Endothelial cell of umbilical vein (primary cell): ENCODE measurements around the gene MDH2. TPM values are rescaled to one million over a fixed set of nuclear protein-coding genes. Genes with fewer than 3 reads are reported as not detected.

Source experiments
- BruUV-seq: library from RNA; stranded (reverse); fragments of 400-500 nt; replicated peaks from 2 replicates; lab custom pipeline; 2021; lab: Mats Ljungman, UMichigan
- CTCF ChIA-PET: fragments of 300-600, 350-600 bp; sonication (Branson Sonifier 250); formaldehyde crosslinking; loops from one replicate; lab custom pipeline; 2021; ENCODE audit warnings: antibody characterized with exemption, inconsistent platforms; lab: Charles Lee
- POLR2A ChIA-PET: fragments of 300-600, 350-600 bp; sonication (Branson Sonifier 250); formaldehyde crosslinking; loops from one replicate; lab custom pipeline; 2021; ENCODE audit warnings: antibody characterized with exemption, inconsistent platforms; lab: Charles Lee
- DNase-seq: peaks from one replicate; pipeline ENCODE4 v3.0.0-alpha.2; 2011; ENCODE audit warnings: low read depth, low spot score
- FAIRE-seq: peaks from 2 replicates; lab custom pipeline; 2011; peaks lifted over from hg19 to GRCh38; lab: Jason Lieb, UNC
- H2AFZ ChIP-seq: 2 replicates; pipeline ENCODE4 v1.6.0; 2012; ENCODE audit warnings: low read depth, low read length, control low read depth, inconsistent platforms
- H3K27ac ChIP-seq: 2 replicates; pipeline ENCODE4 v1.5.1; 2011; ENCODE audit warnings: low read depth, mild to moderate bottlenecking, control low read depth, low read length, moderate library complexity; ENCODE audit not compliant: insufficient read depth
- H3K27me3 ChIP-seq, 2 experiments: 2 replicates each; pipeline versions ENCODE4 v1.6.0 to v1.6.1; 2011; ENCODE audit warnings: low read length in 2 of 2, mixed read lengths in 1 of 2; ENCODE audit not compliant: control insufficient read depth in 2 of 2, insufficient read depth in 2 of 2
- H3K36me3 ChIP-seq, 2 experiments: 2 replicates in 1 of 2; 3 replicates in 1 of 2; pipeline ENCODE4 v1.5.1; 2011; ENCODE audit warnings: low read length in 2 of 2, mild to moderate bottlenecking in 1 of 2, moderate library complexity in 1 of 2; ENCODE audit not compliant: control insufficient read depth in 2 of 2, insufficient read depth in 2 of 2; ENCODE audit errors: extremely low read depth in 1 of 2
- H3K4me1 ChIP-seq: 3 replicates; pipeline ENCODE4 v1.5.1; 2011; ENCODE audit warnings: mild to moderate bottlenecking, low read length; ENCODE audit not compliant: control insufficient read depth, insufficient read depth; ENCODE audit errors: extremely low read depth
- H3K4me2 ChIP-seq: 2 replicates; pipeline ENCODE4 v1.6.1; 2011; ENCODE audit warnings: low read length, control low read depth, mixed read lengths; ENCODE audit not compliant: insufficient read depth
- H3K4me3 ChIP-seq, 3 experiments: fragments of 200-600 bp in 1 of 3; sonication (generic), shearing (Covaris generic) in 1 of 3; replicated peaks in 1 of 3; 2 replicates each; pipeline ENCODE4 v1.5.1; 2011 to 2016; ENCODE audit warnings: control low read depth in 3 of 3, low read length in 3 of 3, mild to moderate bottlenecking in 2 of 3, inconsistent platforms in 1 of 3, low read depth in 1 of 3, moderate library complexity in 1 of 3; ENCODE audit not compliant: insufficient read depth in 1 of 3
- H3K79me2 ChIP-seq: 2 replicates; pipeline ENCODE4 v1.6.0; 2012; ENCODE audit warnings: low read length, inconsistent platforms; ENCODE audit not compliant: control insufficient read depth, insufficient read depth
- H3K9ac ChIP-seq: replicated peaks from 2 replicates; pipeline ENCODE3; 2011; ENCODE audit warnings: low read length, control low read depth; ENCODE audit not compliant: insufficient read depth; ENCODE audit errors: extremely low read depth
- H3K9me1 ChIP-seq: replicated peaks from 3 replicates; pipeline ENCODE4 v1.6.0; 2011; ENCODE audit warnings: mild to moderate bottlenecking, low read length; ENCODE audit not compliant: control insufficient read depth, insufficient read depth; ENCODE audit errors: extremely low read depth
- H3K9me3 ChIP-seq: replicated peaks from 2 replicates; pipeline ENCODE4 v1.5.1; 2012; ENCODE audit warnings: low read length, inconsistent platforms; ENCODE audit not compliant: control insufficient read depth, insufficient read depth
- H4K20me1 ChIP-seq: replicated peaks from 2 replicates; pipeline ENCODE3; 2011; ENCODE audit warnings: mild to moderate bottlenecking, low read length; ENCODE audit not compliant: control insufficient read depth, insufficient read depth; ENCODE audit errors: extremely low read depth
- EZH2 ChIP-seq: IDR thresholded peaks from 2 replicates; pipeline ENCODE4 v1.6.1; 2012; ENCODE audit warnings: borderline replicate concordance, low read depth, mild to moderate bottlenecking, moderate library complexity, low read length, inconsistent platforms; ENCODE audit not compliant: severe bottlenecking
- FOS ChIP-seq: IDR thresholded peaks from 2 replicates; pipeline ENCODE4 v1.6.1; 2011; ENCODE audit warnings: mild to moderate bottlenecking, low read length, moderate library complexity, borderline replicate concordance; ENCODE audit not compliant: insufficient read depth
- GATA2 ChIP-seq: IDR thresholded peaks from 2 replicates; pipeline ENCODE4 v1.7.0; 2011; ENCODE audit warnings: low read depth, mild to moderate bottlenecking, moderate library complexity, mixed read lengths, low read length; ENCODE audit not compliant: insufficient read length, insufficient read depth
- JUN ChIP-seq: IDR thresholded peaks from 2 replicates; pipeline ENCODE4 v1.6.1; 2011; ENCODE audit warnings: borderline replicate concordance, low read depth; ENCODE audit not compliant: insufficient read length, insufficient read depth
- MYC ChIP-seq: IDR thresholded peaks from one replicate; pipeline ENCODE4 v1.6.1; 2011; ENCODE audit warnings: mild to moderate bottlenecking, low read depth, low read length
- POLR2A ChIP-seq: IDR thresholded peaks from 2 replicates; pipeline ENCODE4 v1.6.1; 2012; ENCODE audit warnings: low read depth, mild to moderate bottlenecking, control low read depth, low read length
- POLR2AphosphoS5 ChIP-seq: IDR thresholded peaks from 2 replicates; pipeline ENCODE4 v1.6.1; 2012; ENCODE audit warnings: low read depth, mild to moderate bottlenecking, control low read depth, low read length, moderate library complexity; ENCODE audit not compliant: insufficient read depth
- dilution Hi-C: fragments of 300-500 bp; cut with MboI; formaldehyde crosslinking; loops from one replicate; pipeline ENCODE4 v1.15.0; 2019; ENCODE audit warnings: low sequenced_read_pairs; ENCODE audit not compliant: extremely low pct_ligation_motif_present
- intact Hi-C: fragments of 100-400 bp; cut with micrococcal nuclease; formaldehyde crosslinking; loops from one replicate; pipeline ENCODE4 v1.10.0; 2022
- polyA plus RNA-seq, 4 experiments: library from polyadenylated mRNA; depleted of rRNA in 3 of 4; stranded (reverse) in 3 of 4; unstranded in 1 of 4; fragments of >200 nt; gene quantifications; 2 replicates each; pipeline versions ENCODE4 v1.2.1 to v1.2.3, GENCODE V29; 2011 to 2012; ENCODE audit warnings: missing spikeins in 1 of 4
- total RNA-seq: library from RNA; stranded (reverse); gene quantifications from 2 replicates; pipeline ENCODE4 v1.2.3, GENCODE V29; 2021
- TF ChIP-seq, protein P1 (sequence below): IDR thresholded peaks from 2 replicates; pipeline ENCODE4 v1.6.1; 2011; ENCODE audit not compliant: insufficient read depth, insufficient read length
- TF ChIP-seq, protein P2 (sequence below), 2 donors: IDR thresholded peaks; 1 replicate in 1 of 2; 2 replicates in 1 of 2; pipeline ENCODE4 v1.5.1; 2011; ENCODE audit warnings: low read length in 2 of 2, mild to moderate bottlenecking in 2 of 2, moderate library complexity in 2 of 2, control low read depth in 1 of 2, inconsistent platforms in 1 of 2, low read depth in 1 of 2; ENCODE audit not compliant: insufficient read depth in 1 of 2; ENCODE audit errors: extremely low read depth in 1 of 2

MDH2 gene
- total and polyA plus RNA-seq, 2 donors (not counting 3 experiments of a cell fraction or from before 2014, with no cell fraction given) = 123 to 175 TPM

DNA sequence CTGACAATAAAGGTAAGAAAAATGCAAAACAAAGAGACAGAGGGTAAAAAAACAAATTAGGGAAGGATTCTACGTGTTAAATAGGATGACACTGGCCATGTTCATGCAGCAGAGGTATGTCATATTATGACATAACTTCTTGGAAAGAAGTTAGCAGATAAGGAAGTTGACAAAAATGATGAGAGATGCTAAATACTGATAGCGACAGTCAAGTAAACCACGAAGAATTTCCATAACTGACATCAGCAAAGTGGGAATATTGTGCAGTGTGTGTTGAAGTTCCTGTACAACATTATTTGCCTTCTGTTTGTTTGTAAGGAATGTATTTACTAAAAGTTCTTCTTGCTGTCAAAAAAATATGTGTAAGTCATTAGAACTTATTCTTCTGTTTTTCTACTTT is 29.5 kb downstream of the MDH2 start:
- no peaks in the 10 kb centered on the region for H3K9me3 ChIP-seq
- dilution Hi-C loops = no loop called here
- no TSS peak for BruUV-seq
- H4K20me1 ChIP-seq = no peaks in the 10 kb centered on the region
- no peak overlapping the region for H3K4me2 ChIP-seq
- no peaks in the 10 kb centered on the region for H3K9me1 ChIP-seq
- H3K27me3 ChIP-seq = no peaks in the 10 kb centered on the region
- H3K79me2 ChIP-seq = no peaks in the 10 kb centered on the region
- H3K4me1 ChIP-seq = peaks cover 4% of the 10 kb centered on the region
- H3K27ac ChIP-seq = no peak overlapping the region
- H3K9ac ChIP-seq = no peak overlapping the region
- DNase-seq = no peak
- peak; percentile 70 for FAIRE-seq
- H3K36me3 ChIP-seq = no peaks in the 10 kb centered on the region
- no peak overlapping the region for H3K4me3 ChIP-seq
- TF ChIP-seq EZH2 = no peak
- no peak for TF ChIP-seq MYC
- TF ChIP-seq GATA2 = no peak
- no peak for TF ChIP-seq JUN
- TF ChIP-seq, protein P1, sequence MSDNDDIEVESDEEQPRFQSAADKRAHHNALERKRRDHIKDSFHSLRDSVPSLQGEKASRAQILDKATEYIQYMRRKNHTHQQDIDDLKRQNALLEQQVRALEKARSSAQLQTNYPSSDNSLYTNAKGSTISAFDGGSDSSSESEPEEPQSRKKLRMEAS = no peak
- TF ChIP-seq, protein P2, sequence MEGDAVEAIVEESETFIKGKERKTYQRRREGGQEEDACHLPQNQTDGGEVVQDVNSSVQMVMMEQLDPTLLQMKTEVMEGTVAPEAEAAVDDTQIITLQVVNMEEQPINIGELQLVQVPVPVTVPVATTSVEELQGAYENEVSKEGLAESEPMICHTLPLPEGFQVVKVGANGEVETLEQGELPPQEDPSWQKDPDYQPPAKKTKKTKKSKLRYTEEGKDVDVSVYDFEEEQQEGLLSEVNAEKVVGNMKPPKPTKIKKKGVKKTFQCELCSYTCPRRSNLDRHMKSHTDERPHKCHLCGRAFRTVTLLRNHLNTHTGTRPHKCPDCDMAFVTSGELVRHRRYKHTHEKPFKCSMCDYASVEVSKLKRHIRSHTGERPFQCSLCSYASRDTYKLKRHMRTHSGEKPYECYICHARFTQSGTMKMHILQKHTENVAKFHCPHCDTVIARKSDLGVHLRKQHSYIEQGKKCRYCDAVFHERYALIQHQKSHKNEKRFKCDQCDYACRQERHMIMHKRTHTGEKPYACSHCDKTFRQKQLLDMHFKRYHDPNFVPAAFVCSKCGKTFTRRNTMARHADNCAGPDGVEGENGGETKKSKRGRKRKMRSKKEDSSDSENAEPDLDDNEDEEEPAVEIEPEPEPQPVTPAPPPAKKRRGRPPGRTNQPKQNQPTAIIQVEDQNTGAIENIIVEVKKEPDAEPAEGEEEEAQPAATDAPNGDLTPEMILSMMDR (IDR thresholded peaks at IDR 0.05; ENCODE audit: extremely low read depth in 1 of 2, insufficient read depth in 1 of 2, low read depth in 1 of 2, low read length in 2 of 2) = no peak
- TF ChIP-seq FOS = no peak
- TF ChIP-seq POLR2A = no peak
- no peak for TF ChIP-seq POLR2AphosphoS5
- H2AFZ ChIP-seq = no peak overlapping the region
- intact Hi-C loops = no loop called here
- CTCF ChIA-PET = no interaction called here
- POLR2A ChIA-PET = no interaction called here
